Measurements from ENCODE around the gene PKIG. TPM values are rescaled to one million over a fixed set of nuclear protein-coding genes. Genes with fewer than 3 reads are reported as not detected.

The PKIG gene
- total and polyA plus RNA-seq, 2 of the 8 experiments (the other 6 are each of a cell fraction or from before 2014, with no cell fraction given): 26.7 to 34.3 TPM

- CTCF ChIA-PET (ENCODE audit: partially characterized antibody): no interaction called here
These were observed 29.8 kb upstream of the PKIG start for GRCh38 chr20:44552568-44552949.

More at GRCh38 chr20:44552568-44552949, 29.8 kb upstream of the PKIG start:
- no peak for TF ChIP-seq ASH2L (IDR thresholded peaks at IDR 0.05; ENCODE audit: low read length)
- Histone ChIP-seq H3K56ac (replicated peaks; ENCODE audit: insufficient read length, low read depth, low read length) (no peak overlapping the region), H3K79me1 (ENCODE audit: low read depth, low read length) (no peaks in the 10 kb centered on the region; the same call in none of the 2 replicates), H2BK120ac (replicated peaks; ENCODE audit: low read depth, low read length) (no peak overlapping the region), H4K20me1 (replicated peaks in 1 of 2; ENCODE audit: control insufficient read depth in 1 of 2, insufficient read depth in 2 of 2, low read length in 2 of 2) (peaks cover 2 to 3% of the 10 kb centered on the region in 2 experiments), H3K23me2 (ENCODE audit: low read depth, low read length) (no peaks in the 10 kb centered on the region), H3K4ac (replicated peaks; ENCODE audit: insufficient read length, low read depth, low read length) (no peak overlapping the region), H3K36me3 (ENCODE audit: control insufficient read depth in 2 of 4, insufficient read depth in 4 of 4, low read length in 3 of 4) (no peaks in the 10 kb centered on the region), H3K27me3 (replicated peaks in 1 of 4; ENCODE audit: control insufficient read depth in 3 of 4, extremely low read depth in 1 of 4, insufficient read depth in 3 of 4, low read length in 3 of 4) (no peaks in the 10 kb centered on the region), H3K9ac (replicated peaks in 1 of 4; ENCODE audit: extremely low read depth in 1 of 4, low read depth in 3 of 4, low read length in 3 of 4) (no peak overlapping the region), H4K91ac (replicated peaks; ENCODE audit: insufficient read length, low read length) (no peak overlapping the region), H3K27ac (ENCODE audit: low read depth, low read length) (no peak overlapping the region), H2AFZ (ENCODE audit: low read length) (no peak overlapping the region), H3K79me2 (ENCODE audit: control insufficient read depth in 1 of 2, insufficient read depth in 2 of 2, low read length in 2 of 2) (no peaks in the 10 kb centered on the region), H4K5ac (ENCODE audit: insufficient read length, low read depth, low read length) (no peak overlapping the region), H2BK12ac (ENCODE audit: low read depth, low read length) (no peak overlapping the region), H3K9me3 (ENCODE audit: insufficient read depth in 2 of 2, low read depth in 1 of 2, low read length in 1 of 2) (no peaks in the 10 kb centered on the region), H2BK15ac (ENCODE audit: low read length) (no peak overlapping the region), H3K14ac (ENCODE audit: insufficient read length) (no peak overlapping the region), H3K4me3 (ENCODE audit: extremely low read depth in 1 of 4, insufficient read depth in 2 of 4, low read depth in 3 of 4, low read length in 4 of 4) (no peak overlapping the region), H3K18ac (ENCODE audit: extremely low read depth, low read length) (no peak overlapping the region), H2BK20ac (ENCODE audit: low read length) (no peak overlapping the region), H2AK5ac (ENCODE audit: low read depth, low read length) (no peak overlapping the region), H3K23ac (ENCODE audit: insufficient read length) (no peak overlapping the region), H3K4me1 (replicated peaks in 1 of 4; ENCODE audit: control insufficient read depth in 3 of 4, insufficient read depth in 4 of 4, low read length in 3 of 4) (no peaks in the 10 kb centered on the region), H3K4me2 (ENCODE audit: insufficient read depth in 1 of 2, low read depth in 2 of 2, low read length in 2 of 2) (no peak overlapping the region), H4K8ac (ENCODE audit: extremely low read depth, insufficient read depth, low read length) (no peak overlapping the region), H2BK5ac (ENCODE audit: low read depth, low read length) (no peak overlapping the region)
- FAIRE-seq: no peak
- no peak for DNase-seq (ENCODE audit: low read depth in 1 of 2, low spot score in 2 of 2)
- WGBS, 2 experiments (ENCODE audit: extremely low coverage in 1 of 2, insufficient coverage in 1 of 2, insufficient read length in 1 of 2, insufficient replicate concordance in 2 of 2, low coverage in 1 of 2, low lambda C conversion rate in 2 of 2, missing lambda C conversion rate in 1 of 2): 89% methylated on average over 3 of the region's 3 CpGs; no CpG with 5 or more reads in 1 of the 2 experiments
- POLR2A ChIA-PET (ENCODE audit: partially characterized antibody): no interaction called here
